ENCODE results near the gene MAPKBP1. TPM values are rescaled to one million over a fixed set of nuclear protein-coding genes. Genes with fewer than 3 reads are reported as not detected.

MAPKBP1 gene
- total RNA-seq, 1 experiment from 2014 or later, result 13.7 TPM

GRCh38 chr15:41849861-41850260, 75.6 kb downstream of the MAPKBP1 start:
- no peak overlapping the region for H3K27ac ChIP-seq (ENCODE audit: insufficient read length, low read depth, low read length)
- no peak for TF ChIP-seq CTCF (conservative IDR thresholded peaks at IDR 0.05)

More at GRCh38 chr15:41849861-41850260, 75.6 kb downstream of the MAPKBP1 start:
- Histone ChIP-seq H4K20me1 (ENCODE audit: control insufficient read depth, insufficient read depth, insufficient read length) (no peaks in the 10 kb centered on the region), H3K14ac (ENCODE audit: insufficient read depth, low read length) (no peak overlapping the region), H3K9me3 (ENCODE audit: control insufficient read depth, low read depth, low read length) (no peaks in the 10 kb centered on the region), H3K79me2 (ENCODE audit: insufficient read depth, low read length) (no peaks in the 10 kb centered on the region), H3K79me1 (ENCODE audit: insufficient read depth, low read depth, low read length, poor library complexity, severe bottlenecking) (no peaks in the 10 kb centered on the region), H3K23ac (ENCODE audit: insufficient read length, low read depth, low read length) (no peak overlapping the region), H3K4me2 (ENCODE audit: insufficient read depth, insufficient read length, low read length) (no peak overlapping the region), H2AFZ (ENCODE audit: low read length) (no peak overlapping the region), H3K56ac (ENCODE audit: insufficient read length, low read depth, low read length) (no peak overlapping the region), H3T11ph (ENCODE audit: low read length) (no peak overlapping the region), H4K5ac (ENCODE audit: insufficient read length, low read depth, low read length) (no peak overlapping the region), H2BK5ac (ENCODE audit: insufficient read length, low read length) (no peak overlapping the region), H2AK5ac (ENCODE audit: insufficient read length, low read length) (no peak overlapping the region), H2BK20ac (ENCODE audit: low read depth, low read length, poor library complexity, severe bottlenecking) (no peak overlapping the region), H2BK120ac (ENCODE audit: low read depth, low read length, poor library complexity, severe bottlenecking) (no peak overlapping the region), H2BK15ac (ENCODE audit: low read depth, low read length) (no peak overlapping the region), H3K4ac (ENCODE audit: low read depth, low read length) (no peak overlapping the region), H3K23me2 (ENCODE audit: insufficient read length, low read depth, low read length, poor library complexity, severe bottlenecking) (peaks cover 3% of the 10 kb centered on the region), H3K27me3 (ENCODE audit: insufficient read depth, low read length) (no peaks in the 10 kb centered on the region), H3K9ac (ENCODE audit: extremely low read depth, insufficient read length, low read length) (no peak overlapping the region), H4K8ac (replicated peaks; ENCODE audit: insufficient read length, low read depth, low read length) (no peak overlapping the region), H3K4me1 (ENCODE audit: insufficient read depth, low read length) (no peaks in the 10 kb centered on the region), H3K18ac (ENCODE audit: insufficient read length, low read depth, low read length) (no peak overlapping the region), H2BK12ac (ENCODE audit: insufficient read length, low read depth, low read length) (no peak overlapping the region), H4K91ac (ENCODE audit: insufficient read length, low read depth, low read length) (no peak overlapping the region)
- peaks cover 3% of the 10 kb centered on the region for H3K27me3 Mint-ChIP-seq (ENCODE audit: low read depth)
- no peak overlapping the region; a peak in 1 of 7 replicates for H3K27ac Mint-ChIP-seq
- no peak overlapping the region for H3K4me3 Mint-ChIP-seq
- H3K4me1 Mint-ChIP-seq, result 0 out of 4 replicates have a peak, but pooled peaks cover 0 to 5% of the 10 kb centered on the region in 2 experiments
- peaks cover 3 to 25% (median 21%) of the 10 kb centered on the region in 3 experiments; a peak in 6 of 7 replicates for H3K36me3 Mint-ChIP-seq (ENCODE audit: insufficient read depth in 1 of 3, low read depth in 3 of 3)
- no CpG with 5 or more reads among the region's 8 CpGs for WGBS (ENCODE audit: extremely low coverage, insufficient read length, low lambda C conversion rate)
- DNase-seq, result no peak
- H3K9me3 Mint-ChIP-seq, result no peaks in the 10 kb centered on the region
